ENCODE data around the gene IL12RB2. TPM values are rescaled to one million over a fixed set of nuclear protein-coding genes. Genes with fewer than 3 reads are reported as not detected.

IL12RB2 gene
- total RNA-seq, 1 donor from 2014 or later = 0.06 TPM

- no peak for TF ChIP-seq EZH2phosphoT487 (IDR thresholded peaks at IDR 0.05)
- H3K4me3 Mint-ChIP-seq = no peak overlapping the region
- Histone ChIP-seq H4K20me1 (ENCODE audit: low read depth) (peaks cover 4% of the 10 kb centered on the region), H2AFZ (replicated peaks) (no peak overlapping the region), H3K79me2 (ENCODE audit: low read depth) (peaks cover 8% of the 10 kb centered on the region), H3K27me3 (peaks cover 12% of the 10 kb centered on the region), H3K4me3 (no peak overlapping the region), H3K4me2 (no peak overlapping the region), H3K9me3 (ENCODE audit: low read depth) (no peaks in the 10 kb centered on the region), H3F3A (ENCODE audit: low read depth) (peaks cover 11% of the 10 kb centered on the region), H3K4me1 (peaks cover 9% of the 10 kb centered on the region), H3K36me3 (no peaks in the 10 kb centered on the region), H3K27ac (no peak overlapping the region), H3K9ac (no peak overlapping the region)
- H3K27ac Mint-ChIP-seq = no peak overlapping the region
- peaks cover 13% of the 10 kb centered on the region for H3K4me1 Mint-ChIP-seq
- no peak for DNase-seq (ENCODE audit: low spot score)
- no peaks in the 10 kb centered on the region for H3K9me3 Mint-ChIP-seq
- H3K27me3 Mint-ChIP-seq (ENCODE audit: insufficient read depth, low read depth) = peaks cover 5% of the 10 kb centered on the region
- peaks cover 2% of the 10 kb centered on the region for H3K36me3 Mint-ChIP-seq
Measured at GRCh38 chr1:67434491-67434890, 126.8 kb downstream of the IL12RB2 start.

- no peaks in the 10 kb centered on the region for H3K36me3 ChIP-seq
- Mint-ChIP-seq H3K4me3 (no peak overlapping the region), H3K4me1 (peaks cover 11% of the 10 kb centered on the region), H3K27ac (no peak overlapping the region), H3K27me3 (ENCODE audit: insufficient read depth, low read depth) (peaks cover 6% of the 10 kb centered on the region), H3K36me3 (no peaks in the 10 kb centered on the region), H3K9me3 (no peaks in the 10 kb centered on the region)
- no peak overlapping the region for H3K4me3 ChIP-seq
- H4K20me1 ChIP-seq (ENCODE audit: low read depth) = no peaks in the 10 kb centered on the region
- no peak overlapping the region for H3K9ac ChIP-seq
- H3F3A ChIP-seq (ENCODE audit: low read depth) = peaks cover 5% of the 10 kb centered on the region
- no peak overlapping the region for H3K4me2 ChIP-seq
- H3K4me1 ChIP-seq = peaks cover 3% of the 10 kb centered on the region
- DNase-seq (ENCODE audit: low spot score) = no peak
- H3K27me3 ChIP-seq = peaks cover 6% of the 10 kb centered on the region
- no peak overlapping the region for H3K27ac ChIP-seq
- no peak overlapping the region for H2AFZ ChIP-seq (replicated peaks)
- no peaks in the 10 kb centered on the region for H3K79me2 ChIP-seq (ENCODE audit: low read depth)
- TF ChIP-seq CTCF (IDR thresholded peaks at IDR 0.05) (no peak), EZH2 (IDR thresholded peaks at IDR 0.05) (no peak), EZH2phosphoT487 (IDR thresholded peaks at IDR 0.05) (no peak)
- H3K9me3 ChIP-seq (ENCODE audit: low read depth) = no peaks in the 10 kb centered on the region
Measured at GRCh38 chr1:67436511-67437055, 128.9 kb downstream of the IL12RB2 start.

- H3K36me3 Mint-ChIP-seq = no peaks in the 10 kb centered on the region
- Histone ChIP-seq H3K9ac (no peak overlapping the region), H3K27me3 (no peaks in the 10 kb centered on the region), H3F3A (ENCODE audit: low read depth) (no peaks in the 10 kb centered on the region), H3K4me3 (no peak overlapping the region), H3K79me2 (ENCODE audit: low read depth) (no peaks in the 10 kb centered on the region), H3K36me3 (no peaks in the 10 kb centered on the region), H2AFZ (replicated peaks) (no peak overlapping the region), H3K9me3 (ENCODE audit: low read depth) (no peaks in the 10 kb centered on the region), H3K4me2 (no peak overlapping the region), H3K27ac (no peak overlapping the region), H3K4me1 (no peaks in the 10 kb centered on the region), H4K20me1 (ENCODE audit: low read depth) (no peaks in the 10 kb centered on the region)
- peaks cover 4% of the 10 kb centered on the region for H3K4me1 Mint-ChIP-seq
- DNase-seq (ENCODE audit: low spot score) = no peak
- no peak overlapping the region for H3K27ac Mint-ChIP-seq
- TF ChIP-seq CTCF (IDR thresholded peaks at IDR 0.05) (no peak), EZH2phosphoT487 (IDR thresholded peaks at IDR 0.05) (no peak), EZH2 (IDR thresholded peaks at IDR 0.05) (no peak)
- H3K4me3 Mint-ChIP-seq = no peak overlapping the region
- peaks cover 6% of the 10 kb centered on the region for H3K27me3 Mint-ChIP-seq (ENCODE audit: insufficient read depth, low read depth)
- no peaks in the 10 kb centered on the region for H3K9me3 Mint-ChIP-seq
Measured at GRCh38 chr1:67437961-67438360, 130.3 kb downstream of the IL12RB2 start.

- Mint-ChIP-seq H3K4me3 (no peak overlapping the region), H3K27me3 (ENCODE audit: insufficient read depth, low read depth) (peaks cover 4% of the 10 kb centered on the region), H3K36me3 (no peaks in the 10 kb centered on the region), H3K4me1 (peaks cover 4% of the 10 kb centered on the region), H3K9me3 (no peaks in the 10 kb centered on the region), H3K27ac (no peak overlapping the region)
- no peaks in the 10 kb centered on the region for H4K20me1 ChIP-seq (ENCODE audit: low read depth)
- H3K9me3 ChIP-seq (ENCODE audit: low read depth) = no peaks in the 10 kb centered on the region
- no peaks in the 10 kb centered on the region for H3F3A ChIP-seq (ENCODE audit: low read depth)
- H3K79me2 ChIP-seq (ENCODE audit: low read depth) = no peaks in the 10 kb centered on the region
- no peaks in the 10 kb centered on the region for H3K36me3 ChIP-seq
- no peak overlapping the region for H3K4me3 ChIP-seq
- TF ChIP-seq CTCF (IDR thresholded peaks at IDR 0.05) (no peak), EZH2 (IDR thresholded peaks at IDR 0.05) (no peak), EZH2phosphoT487 (IDR thresholded peaks at IDR 0.05) (no peak)
- H3K4me1 ChIP-seq = no peaks in the 10 kb centered on the region
- no peak overlapping the region for H3K4me2 ChIP-seq
- H3K27ac ChIP-seq = no peak overlapping the region
- H2AFZ ChIP-seq (replicated peaks) = no peak overlapping the region
- no peaks in the 10 kb centered on the region for H3K27me3 ChIP-seq
- no peak for DNase-seq (ENCODE audit: low spot score)
- no peak overlapping the region for H3K9ac ChIP-seq
Measured at GRCh38 chr1:67439277-67440029, 131.8 kb downstream of the IL12RB2 start.

All from neural progenitor cell (in vitro differentiated cells).